AG08396 (cell line): ENCODE results near the gene C3orf38.
A peak's percentile ranks its signal among the peaks of the same experiment; 100 is the strongest.
"Not testable (repeated sequence)": the region's sequence is repeated elsewhere in the genome, so short reads cannot be mapped to it uniquely, and the experiment has no call there.

Experiments used
- DNase-seq: peaks from one replicate; pipeline ENCODE4 v3.0.0; 2012; ENCODE audit warnings: low spot score, mixed read lengths

C3orf38 gene

DNA sequence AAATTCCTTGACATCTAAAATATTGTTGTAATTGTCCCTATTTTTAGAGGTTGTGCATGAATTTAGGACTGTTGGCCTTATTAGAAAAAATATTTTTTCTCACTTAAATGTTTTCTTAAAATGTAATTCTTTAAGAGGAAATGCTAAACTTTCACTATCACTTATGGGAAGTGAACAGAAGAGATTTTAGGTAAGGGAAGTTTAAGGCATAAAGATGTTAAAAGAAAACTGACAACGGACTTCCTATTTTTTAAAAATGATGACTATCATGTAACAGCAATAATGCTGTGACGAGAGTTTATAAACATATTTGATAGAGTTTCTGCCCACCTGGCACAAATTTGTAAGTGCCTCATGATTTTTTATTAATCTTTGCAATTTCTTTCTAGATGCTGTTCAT, 3.1 kb downstream of the C3orf38 start:
- DNase-seq, result no peak

DNA sequence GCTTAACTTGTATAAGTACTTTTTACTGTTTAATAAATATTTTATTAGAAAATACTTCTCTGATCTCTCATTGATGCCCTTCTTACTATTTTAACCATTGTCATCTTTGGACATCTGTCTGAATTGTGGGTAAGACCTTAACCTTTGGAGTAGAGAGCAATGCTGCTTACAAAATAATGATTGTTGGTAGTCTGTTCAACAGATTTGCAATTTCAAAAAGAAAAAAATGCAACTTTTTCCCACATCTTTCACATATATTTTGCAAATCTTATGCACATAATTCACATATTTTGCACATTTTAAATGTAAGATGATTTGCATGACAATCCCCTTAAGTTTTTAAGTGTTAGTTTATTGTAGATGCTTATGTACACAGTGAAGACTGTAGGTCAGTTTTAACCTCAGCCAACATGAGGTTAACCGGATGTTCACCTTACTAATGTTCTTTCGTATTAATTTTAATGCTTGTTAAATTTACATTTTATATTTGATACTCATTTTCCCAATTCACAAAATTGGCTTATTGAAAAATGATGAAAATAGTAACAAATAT, 16.7 kb downstream of the C3orf38 start:
- DNase-seq, result no peak

DNA sequence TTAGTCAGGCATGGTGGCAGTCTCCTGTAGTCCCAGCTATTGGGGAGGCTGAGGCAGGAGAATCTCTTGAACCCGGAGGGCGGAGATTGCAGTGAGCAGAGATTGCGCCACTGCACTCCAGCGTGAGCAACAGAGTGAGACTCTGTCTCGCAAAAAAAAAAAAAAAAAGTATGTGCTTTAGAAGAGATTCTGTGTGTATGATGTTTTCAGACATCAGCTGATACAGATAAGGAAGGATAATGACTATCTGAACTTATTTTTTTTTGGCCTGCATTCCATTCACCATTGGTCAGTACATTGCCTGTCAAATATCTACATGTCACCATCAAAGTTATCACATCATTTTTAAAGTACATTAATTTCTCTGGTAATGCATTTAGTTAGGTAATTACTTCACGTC, 17.4 kb downstream of the C3orf38 start:
- no peak for DNase-seq

DNA sequence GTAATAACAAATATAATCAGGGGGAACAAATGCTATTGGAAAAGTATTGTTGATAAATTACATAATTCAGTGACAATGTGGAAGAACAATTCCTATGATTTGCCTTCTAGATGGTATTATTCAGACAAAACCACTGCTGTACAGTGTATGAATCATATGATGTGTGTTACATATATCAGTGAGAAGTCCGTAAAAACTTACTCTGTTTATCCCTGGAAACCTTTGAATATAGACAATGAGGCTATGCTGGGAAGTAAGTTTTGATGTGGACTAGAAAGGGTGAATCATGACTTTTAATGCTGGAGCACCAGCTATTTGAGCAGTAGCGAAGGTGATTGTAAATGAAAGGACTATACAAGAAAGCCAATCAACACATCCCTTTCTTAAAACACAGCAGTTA, 17.9 kb downstream of the C3orf38 start:
- no peak for DNase-seq

DNA sequence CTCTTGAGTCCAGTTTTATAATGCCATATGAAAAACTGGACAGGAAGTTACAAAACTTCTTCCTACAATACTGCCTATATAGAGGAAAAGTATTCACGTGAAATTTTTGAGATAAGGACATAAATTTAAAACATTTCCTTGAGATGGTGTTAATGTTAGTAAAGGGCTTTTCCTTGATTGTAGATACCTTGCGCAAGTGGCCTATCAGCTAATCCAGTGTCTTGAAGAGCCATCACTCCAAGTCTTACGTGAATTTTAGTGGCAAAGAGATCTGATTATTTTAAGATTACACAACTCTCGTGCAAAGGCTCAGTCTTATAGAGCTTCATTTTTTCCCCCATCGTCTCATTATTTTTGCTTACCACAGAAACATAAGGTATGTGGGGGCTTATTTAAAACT, 18.4 kb downstream of the C3orf38 start:
- DNase-seq, result no peak

DNA sequence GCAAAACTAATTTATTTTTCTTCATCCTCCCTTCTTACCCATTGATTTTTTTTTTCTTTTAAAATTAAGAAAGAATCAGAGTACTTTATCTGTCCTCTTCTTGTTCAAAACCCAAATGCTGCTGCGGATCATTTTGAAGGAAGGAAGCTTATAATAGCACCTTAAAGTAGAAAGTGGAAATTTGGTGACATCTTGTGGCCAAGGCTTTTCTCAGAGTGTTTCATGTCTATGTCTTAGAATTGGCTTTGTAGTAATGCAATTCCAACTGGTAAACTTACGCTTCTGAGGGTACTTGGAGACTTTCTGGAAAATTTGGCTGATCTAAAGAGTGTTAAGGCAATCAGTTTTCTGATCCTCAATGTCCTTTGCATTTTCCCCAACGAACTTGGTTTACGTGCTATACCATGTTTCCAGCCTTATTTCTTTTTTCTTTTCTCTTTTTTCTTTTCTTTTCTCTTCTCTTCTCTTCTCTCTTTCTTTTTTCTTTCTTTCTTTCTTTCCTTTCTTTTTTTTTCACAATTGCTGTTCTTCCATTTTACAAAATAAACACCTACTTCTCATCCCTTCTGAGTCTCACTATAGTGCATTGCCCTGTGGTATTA, 30.7 kb downstream of the C3orf38 start:
- DNase-seq, result peak; percentile 17

DNA sequence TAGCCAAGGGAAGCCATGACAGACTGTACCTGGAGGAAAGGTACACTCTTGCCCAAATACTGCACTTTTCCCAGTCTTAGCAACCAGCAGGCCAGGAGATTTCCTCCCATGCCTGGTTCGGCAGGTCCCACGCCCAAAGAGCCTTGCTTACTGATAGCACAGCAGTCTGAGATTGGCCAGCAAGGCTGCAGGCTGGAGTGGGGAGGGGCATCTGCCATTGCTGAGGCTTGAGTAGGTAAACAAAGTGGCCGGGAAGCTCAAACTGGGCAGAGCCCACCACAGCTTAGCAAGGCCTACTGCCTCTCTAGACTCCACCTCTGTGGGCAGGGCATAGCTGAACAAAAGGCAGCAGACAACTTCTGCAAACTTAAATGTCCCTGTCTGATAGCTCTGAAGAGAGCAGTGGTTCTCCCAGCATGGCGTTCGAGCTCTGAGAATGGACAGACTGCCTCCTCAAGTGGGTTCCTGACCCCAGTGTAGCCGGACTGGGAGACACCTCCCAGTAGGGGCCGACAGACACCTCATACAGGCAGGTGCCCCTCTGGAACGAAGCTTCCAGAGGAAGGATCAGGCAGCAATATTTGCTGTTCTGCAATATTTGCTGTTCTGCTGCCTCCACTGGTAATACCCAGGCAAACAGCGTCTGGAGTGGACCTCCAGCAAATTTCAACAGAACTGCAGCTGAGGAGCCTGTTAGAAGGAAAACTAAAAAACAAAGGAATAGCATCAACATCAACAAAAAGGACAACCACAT, 32.6 kb downstream of the C3orf38 start:
- DNase-seq, result not testable (repeated sequence)

DNA sequence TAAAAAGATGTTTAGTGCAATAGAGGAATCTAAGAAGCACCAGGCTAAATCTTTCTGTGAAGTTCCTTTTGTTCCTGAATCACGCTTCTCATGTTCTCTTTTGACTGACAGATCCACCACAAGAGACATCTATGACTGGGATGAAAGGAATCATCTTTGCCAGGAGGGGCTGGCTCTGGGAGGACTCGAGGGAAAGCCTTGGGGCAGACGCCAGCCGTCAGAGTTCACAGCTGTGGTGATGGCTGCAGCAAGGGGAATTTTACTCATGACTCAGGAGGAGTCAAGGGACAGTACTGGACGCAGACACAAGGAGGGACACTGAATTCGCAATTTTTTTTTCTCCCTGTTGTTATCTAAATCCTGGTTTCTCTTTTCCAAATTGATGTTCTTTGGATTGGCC, 38.7 kb downstream of the C3orf38 start:
- DNase-seq, result peak; percentile 5

DNA sequence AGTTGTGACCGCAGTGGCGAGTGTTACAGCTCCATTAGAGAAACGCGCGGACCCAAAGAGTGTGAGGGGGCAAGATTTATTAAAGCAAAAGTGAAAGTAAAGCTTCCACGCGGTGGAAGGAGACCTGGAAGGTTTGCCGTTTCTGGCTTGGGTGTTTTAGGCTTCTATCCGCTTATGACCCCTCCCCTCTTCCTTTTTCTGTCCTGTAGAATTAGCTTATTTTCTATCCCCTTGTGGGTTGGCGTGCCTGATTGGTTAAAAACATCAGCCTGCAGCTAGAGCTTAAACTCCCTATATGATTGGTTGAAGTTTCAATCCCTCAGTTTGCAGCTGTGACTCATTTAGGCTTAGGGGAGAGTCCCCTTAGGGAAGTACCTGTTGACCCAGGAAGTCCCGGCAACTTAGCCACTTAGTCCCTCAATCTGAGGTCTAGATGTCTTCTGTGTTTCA, 39.6 kb downstream of the C3orf38 start:
- DNase-seq, result no peak

DNA sequence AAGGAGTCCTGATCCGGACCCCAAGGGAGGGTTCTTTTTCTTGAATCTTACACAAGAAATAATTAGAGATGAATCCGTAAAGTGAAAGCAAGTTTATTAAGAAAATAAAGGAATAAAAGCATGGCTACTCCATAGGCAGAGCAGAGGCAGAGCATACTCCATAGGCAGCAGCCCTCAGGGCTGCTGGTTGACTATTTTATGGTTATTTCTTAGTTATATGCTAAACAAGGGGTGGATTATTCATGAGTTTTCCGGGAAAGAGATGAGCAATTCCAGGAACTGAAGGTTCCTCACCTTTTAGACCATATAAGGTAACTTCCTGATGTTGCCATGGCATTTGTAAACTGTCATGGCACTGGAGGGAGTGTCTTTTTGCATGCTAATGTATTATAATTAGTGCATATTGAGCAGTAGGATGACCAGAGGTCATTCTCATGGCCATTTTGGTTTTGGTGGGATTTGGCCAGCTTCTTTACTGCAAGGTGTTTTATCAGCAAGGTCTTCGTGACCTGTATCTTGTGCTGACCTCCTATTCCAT, 42.2 kb downstream of the C3orf38 start:
- no peak for DNase-seq

DNA sequence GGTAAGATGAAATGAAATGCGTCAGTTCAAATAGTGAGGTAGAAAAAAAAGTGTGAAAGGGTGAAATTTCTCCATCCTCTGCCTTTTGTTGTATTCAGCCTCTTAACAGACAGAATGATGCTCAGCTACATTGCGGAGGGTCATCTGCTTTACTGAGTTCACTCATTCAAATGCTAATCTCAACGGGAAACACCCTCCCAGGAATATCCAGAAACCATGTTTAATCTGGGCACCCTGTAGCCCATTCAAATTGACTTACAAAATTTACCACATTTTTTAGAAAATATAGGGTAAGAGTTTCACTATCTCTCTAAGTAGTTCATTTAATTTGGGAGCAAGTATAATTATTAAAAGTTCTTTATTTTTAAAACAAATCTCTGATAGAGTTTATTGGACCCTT, 42.9 kb downstream of the C3orf38 start:
- DNase-seq, result no peak

DNA sequence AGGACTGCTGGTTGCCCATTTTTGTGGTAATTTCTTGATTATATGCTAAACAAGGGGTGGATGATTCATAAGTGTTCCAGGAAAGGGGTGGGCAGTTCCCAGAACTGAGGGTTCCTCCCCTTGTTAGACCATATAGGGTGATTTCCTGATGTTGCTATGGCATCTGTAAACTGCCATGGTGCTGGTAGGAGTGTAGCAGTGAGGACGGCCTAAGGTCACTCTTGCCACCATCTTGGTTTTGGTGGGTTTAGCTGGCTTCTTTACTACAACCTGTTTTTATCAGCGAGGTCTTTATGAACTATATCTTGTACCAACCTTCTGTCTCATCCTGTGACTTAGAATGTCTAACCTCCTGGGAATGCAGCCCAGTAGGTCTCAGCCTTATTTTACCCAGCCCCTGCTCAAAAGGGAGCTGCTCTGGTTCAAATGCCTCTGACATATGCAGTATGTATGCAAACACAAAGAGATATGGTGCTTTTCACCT, 46.2 kb downstream of the C3orf38 start:
- DNase-seq, result no peak

DNA sequence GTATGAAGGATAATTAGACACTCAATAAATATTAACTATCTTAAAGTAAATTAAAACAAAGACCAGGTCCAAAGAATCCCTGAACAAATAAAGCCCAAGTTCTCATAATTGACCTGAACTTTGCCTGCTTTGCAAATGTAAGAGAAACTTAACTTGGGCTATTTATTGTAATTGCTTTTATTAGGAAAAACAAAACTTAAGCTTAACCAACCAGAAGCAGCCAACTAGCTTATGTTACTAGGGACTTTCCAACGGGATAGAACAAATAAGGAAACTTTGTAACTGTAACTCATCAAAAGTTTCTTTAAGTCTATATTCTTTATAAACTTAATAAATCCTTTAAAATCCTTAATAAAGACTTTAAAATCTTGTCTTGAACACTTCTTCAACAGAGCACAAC, 48.4 kb downstream of the C3orf38 start:
- no peak for DNase-seq

DNA sequence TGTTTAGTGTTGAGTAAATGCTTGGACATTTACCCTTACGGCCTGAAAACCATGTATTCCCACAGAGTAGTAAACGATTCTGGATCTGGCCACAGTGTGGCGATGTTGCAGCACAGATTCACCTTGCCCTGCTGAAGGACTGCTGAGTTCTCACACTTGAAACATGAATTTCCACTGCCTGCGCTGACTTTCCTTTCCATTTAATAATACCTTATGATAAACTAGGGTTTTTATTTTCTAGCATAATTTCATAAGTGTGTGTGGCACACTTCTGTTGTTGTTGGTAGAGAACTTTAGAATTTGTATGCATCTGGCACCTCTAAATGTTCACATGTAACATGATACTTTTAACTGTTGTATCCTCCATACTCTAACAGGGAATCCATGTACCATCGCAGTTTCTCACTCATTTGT, 53.9 kb downstream of the C3orf38 start:
- peak; percentile 64 for DNase-seq
